BE2C (cell line): Measurements from ENCODE around the gene IQCH.

Experiments
- DNase-seq: peaks from one replicate; pipeline ENCODE4 v3.0.0-alpha.2; 2020
- H3K27me3 ChIP-seq: fragments of 250-450 bp; sonication (Bioruptor Pico); 2 replicates; pipeline ENCODE4 v1.5.1; 2020; ENCODE audit warnings: mild to moderate bottlenecking
- H3K36me3 ChIP-seq: fragments of 250-450 bp; sonication (Bioruptor Pico); 2 replicates; pipeline ENCODE4 v1.5.1; 2020; ENCODE audit warnings: mild to moderate bottlenecking
- H3K4me1 ChIP-seq: fragments of 250-450 bp; sonication (Bioruptor Pico); 2 replicates; pipeline ENCODE4 v1.5.1; 2020
- H3K4me3 ChIP-seq: 2 replicates; pipeline ENCODE4 v1.5.1; 2011; ENCODE audit warnings: low read depth, low read length
- H3K9me3 ChIP-seq: fragments of 250-450 bp; sonication (Bioruptor Pico); 2 replicates; pipeline ENCODE4 v1.5.1; 2020
- TF ChIP-seq, protein P1 (sequence below): IDR thresholded peaks from 2 replicates; pipeline ENCODE4 v1.5.1; 2012; ENCODE audit warnings: mild to moderate bottlenecking, low read depth, low read length

The IQCH gene

DNA sequence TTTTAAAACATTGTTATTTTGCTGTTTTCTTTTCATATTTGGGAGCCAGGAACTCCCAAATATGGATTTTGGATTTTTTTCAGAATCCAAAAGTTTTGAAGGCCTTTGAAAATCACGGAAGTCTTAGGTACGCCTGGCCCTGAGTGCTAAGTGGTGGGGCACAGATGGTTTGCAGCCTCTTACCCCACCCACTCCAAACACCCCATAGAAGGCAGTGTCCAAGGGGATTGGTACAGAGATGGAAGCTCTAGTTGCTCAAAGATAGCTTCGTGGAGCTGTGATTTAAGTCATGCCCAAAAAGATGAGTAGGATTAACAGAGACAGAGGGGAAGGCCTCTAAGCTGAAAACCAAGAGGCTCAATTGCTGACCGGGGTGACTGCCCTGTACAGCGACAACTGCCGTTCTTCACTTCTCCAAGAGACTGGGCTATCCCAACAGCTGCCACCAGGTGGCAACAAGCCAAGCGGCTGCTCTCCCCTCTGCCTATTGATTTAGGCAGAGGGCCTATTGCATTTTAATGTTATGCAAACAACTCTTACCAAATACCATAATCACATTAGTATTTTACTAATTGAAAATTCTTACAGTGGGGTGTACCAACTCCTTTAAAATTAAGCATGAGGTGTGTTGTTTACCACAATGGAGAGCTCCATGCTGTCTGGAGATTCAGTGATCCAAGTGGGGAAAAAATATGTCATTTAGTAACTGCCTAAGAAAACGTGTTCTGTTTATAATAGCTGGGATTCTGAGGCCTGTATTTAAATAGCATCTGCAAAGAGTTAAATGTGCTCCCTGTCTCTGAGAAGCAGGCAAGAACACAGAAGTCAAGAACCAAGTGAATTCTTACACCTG, 202.3 kb downstream of the IQCH start:
- Histone ChIP-seq H3K4me1 (no peaks in the 10 kb centered on the region), H3K9me3 (no peaks in the 10 kb centered on the region), H3K36me3 (no peaks in the 10 kb centered on the region), H3K4me3 (no peak overlapping the region), H3K27me3 (no peaks in the 10 kb centered on the region)
- TF ChIP-seq, protein P1, sequence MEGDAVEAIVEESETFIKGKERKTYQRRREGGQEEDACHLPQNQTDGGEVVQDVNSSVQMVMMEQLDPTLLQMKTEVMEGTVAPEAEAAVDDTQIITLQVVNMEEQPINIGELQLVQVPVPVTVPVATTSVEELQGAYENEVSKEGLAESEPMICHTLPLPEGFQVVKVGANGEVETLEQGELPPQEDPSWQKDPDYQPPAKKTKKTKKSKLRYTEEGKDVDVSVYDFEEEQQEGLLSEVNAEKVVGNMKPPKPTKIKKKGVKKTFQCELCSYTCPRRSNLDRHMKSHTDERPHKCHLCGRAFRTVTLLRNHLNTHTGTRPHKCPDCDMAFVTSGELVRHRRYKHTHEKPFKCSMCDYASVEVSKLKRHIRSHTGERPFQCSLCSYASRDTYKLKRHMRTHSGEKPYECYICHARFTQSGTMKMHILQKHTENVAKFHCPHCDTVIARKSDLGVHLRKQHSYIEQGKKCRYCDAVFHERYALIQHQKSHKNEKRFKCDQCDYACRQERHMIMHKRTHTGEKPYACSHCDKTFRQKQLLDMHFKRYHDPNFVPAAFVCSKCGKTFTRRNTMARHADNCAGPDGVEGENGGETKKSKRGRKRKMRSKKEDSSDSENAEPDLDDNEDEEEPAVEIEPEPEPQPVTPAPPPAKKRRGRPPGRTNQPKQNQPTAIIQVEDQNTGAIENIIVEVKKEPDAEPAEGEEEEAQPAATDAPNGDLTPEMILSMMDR, result peak; percentile 98
- DNase-seq, result peak; percentile 87

DNA sequence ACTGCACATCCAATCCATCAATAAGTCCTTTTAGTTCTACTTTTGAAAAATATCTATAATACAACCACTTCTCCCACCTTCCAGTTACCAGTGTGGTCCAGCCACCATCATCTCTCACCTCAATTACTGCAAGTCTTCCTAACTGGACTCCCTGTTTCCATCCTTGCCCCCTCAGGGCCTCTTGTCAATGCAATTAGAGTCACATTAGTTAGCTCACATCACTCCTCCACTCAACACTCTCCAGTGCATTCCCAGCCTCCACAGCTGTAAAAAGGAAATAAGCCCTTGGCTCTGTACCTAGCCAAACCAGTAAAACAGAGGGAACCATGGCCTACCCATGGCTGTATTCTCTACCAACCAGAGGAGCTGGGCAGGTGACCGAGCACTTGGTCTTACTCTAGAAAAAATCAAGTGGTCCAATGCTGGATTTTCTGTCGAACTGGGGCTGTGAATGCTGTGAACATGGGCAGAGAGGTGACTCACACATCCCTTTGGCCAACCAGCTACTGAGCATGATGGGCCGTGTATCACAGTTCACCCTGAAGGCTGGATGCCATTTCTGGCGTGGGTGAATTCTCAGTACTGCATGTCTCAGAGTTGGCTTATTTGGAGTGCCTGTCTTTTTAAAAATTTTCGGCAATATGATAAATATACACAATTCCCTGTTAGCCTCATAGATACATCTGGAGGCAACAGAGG, 203.9 kb downstream of the IQCH start:
- Histone ChIP-seq H3K27me3 (no peaks in the 10 kb centered on the region), H3K36me3 (no peaks in the 10 kb centered on the region), H3K9me3 (no peaks in the 10 kb centered on the region), H3K4me1 (no peaks in the 10 kb centered on the region), H3K4me3 (no peak overlapping the region)
- DNase-seq, result no peak
- TF ChIP-seq, protein P1, result no peak

DNA sequence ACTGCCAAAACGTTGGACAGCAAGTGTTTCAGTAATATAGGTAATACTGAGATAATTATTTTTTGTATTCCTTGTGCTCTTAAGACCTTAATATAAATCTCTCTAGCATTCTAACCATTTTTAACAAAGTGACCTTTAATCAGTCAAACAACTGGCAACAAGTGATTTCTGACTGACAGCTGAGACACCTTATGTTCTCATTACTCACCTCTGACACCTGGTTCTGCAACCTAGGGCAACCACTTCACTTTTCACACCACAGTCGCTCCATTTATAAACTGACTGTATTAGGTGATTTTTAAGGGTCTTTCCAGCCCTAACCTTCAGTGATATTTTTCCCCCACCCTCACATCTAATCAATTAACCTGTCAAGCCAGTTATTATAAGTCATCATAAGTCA, 205.9 kb downstream of the IQCH start:
- no peak overlapping the region for H3K4me3 ChIP-seq

DNA sequence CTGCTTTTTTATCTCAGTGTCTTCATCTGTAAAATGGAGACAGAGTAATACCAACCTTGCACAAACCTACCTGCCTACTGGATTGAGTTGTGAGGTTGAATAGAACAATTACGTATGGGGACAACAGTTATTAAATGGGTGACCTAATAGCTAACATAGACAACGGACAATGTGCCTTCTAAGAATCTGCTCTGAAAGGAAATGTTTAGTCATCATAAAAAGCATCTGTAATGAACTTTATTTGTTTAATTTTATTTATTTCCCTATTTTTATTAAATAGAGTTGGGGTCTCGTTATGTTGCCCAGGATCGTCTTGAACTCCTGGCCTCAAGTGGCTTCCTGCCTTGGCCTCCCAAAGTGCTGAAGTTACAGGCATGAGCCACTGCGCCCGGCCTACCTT, 207.1 kb downstream of the IQCH start:
- no peaks in the 10 kb centered on the region for H3K27me3 ChIP-seq
- H3K9me3 ChIP-seq, result no peaks in the 10 kb centered on the region
- no peaks in the 10 kb centered on the region for H3K4me1 ChIP-seq
- no peak overlapping the region for H3K4me3 ChIP-seq
- no peak for DNase-seq
- TF ChIP-seq, protein P1, result no peak
- H3K36me3 ChIP-seq, result no peaks in the 10 kb centered on the region

More for the DNA sequence above, 205.9 kb downstream of the IQCH start:
- Histone ChIP-seq H3K27me3 (no peaks in the 10 kb centered on the region), H3K36me3 (no peaks in the 10 kb centered on the region), H3K4me1 (no peaks in the 10 kb centered on the region), H3K9me3 (no peaks in the 10 kb centered on the region)
- TF ChIP-seq, protein P1, result no peak
- DNase-seq, result no peak

DNA sequence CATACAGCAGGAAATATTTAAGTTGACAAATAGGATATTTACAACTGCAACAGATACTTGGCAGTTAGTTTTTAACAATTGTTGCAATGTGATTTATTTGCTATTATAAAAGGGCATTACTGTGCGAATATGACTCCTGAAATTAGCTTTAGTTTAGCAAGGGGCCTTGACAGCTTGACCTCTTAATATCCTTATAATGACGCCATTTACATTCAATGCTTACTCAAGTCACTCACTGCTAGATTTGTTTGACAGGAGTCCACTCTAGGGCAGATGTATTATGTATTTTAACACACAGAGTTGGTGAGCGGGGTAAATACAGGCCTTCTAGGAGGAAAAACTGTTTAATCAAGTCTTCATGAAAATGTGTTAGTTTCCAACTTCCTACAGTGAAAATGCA, 208.3 kb downstream of the IQCH start:
- no peak for DNase-seq
- TF ChIP-seq, protein P1, result no peak
- Histone ChIP-seq H3K27me3 (no peaks in the 10 kb centered on the region), H3K4me1 (no peaks in the 10 kb centered on the region), H3K4me3 (no peak overlapping the region), H3K36me3 (no peaks in the 10 kb centered on the region), H3K9me3 (no peaks in the 10 kb centered on the region)

DNA sequence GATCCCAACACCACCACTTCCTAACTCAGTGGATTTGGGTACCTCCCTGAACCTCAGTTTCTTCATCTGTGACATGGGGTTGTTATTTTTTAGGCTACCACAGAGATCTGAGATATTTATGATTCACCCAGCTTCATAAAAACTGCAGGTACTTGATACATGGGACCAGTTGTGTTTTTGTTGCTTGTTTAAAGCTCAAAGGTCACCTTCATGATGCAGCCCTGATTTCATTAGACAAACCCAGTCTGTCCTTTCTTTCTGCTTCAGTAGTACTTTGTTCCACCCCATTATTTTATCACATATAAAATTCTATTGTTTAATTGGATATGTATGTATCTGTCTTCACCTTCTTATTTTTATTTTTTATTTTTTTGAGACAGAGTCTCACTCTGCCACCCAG, 208.9 kb downstream of the IQCH start:
- H3K4me3 ChIP-seq, result no peak overlapping the region
- no peaks in the 10 kb centered on the region for H3K4me1 ChIP-seq
- no peaks in the 10 kb centered on the region for H3K27me3 ChIP-seq
- no peaks in the 10 kb centered on the region for H3K36me3 ChIP-seq
- TF ChIP-seq, protein P1, result no peak
- DNase-seq, result no peak
- no peaks in the 10 kb centered on the region for H3K9me3 ChIP-seq
